T-helper 2 cell treated with Interferon-gamma antibody and Interleukin-4, amounts not matched to agents 5 μg/mL and 100 μg/mL, for 36 hours (primary cell): ENCODE results near the gene CEP128.

Experiments
- DNase-seq: peaks from one replicate; pipeline ENCODE4 v3.0.0; 2021; ENCODE audit warnings: low spot score
- H3K27ac Mint-ChIP-seq: one replicate; pipeline ENCODE4 v1.8.0; 2021; ENCODE audit warnings: mild to moderate bottlenecking, mixed read lengths
- H3K27me3 Mint-ChIP-seq: one replicate; pipeline ENCODE4 v1.8.0; 2021; ENCODE audit warnings: low read depth, mixed read lengths
- H3K36me3 Mint-ChIP-seq: one replicate; pipeline ENCODE4 v1.8.0; 2021; ENCODE audit warnings: low read depth, mixed read lengths
- H3K4me1 Mint-ChIP-seq: one replicate; pipeline ENCODE4 v1.8.0; 2021; ENCODE audit warnings: low read depth, mixed read lengths
- H3K4me3 Mint-ChIP-seq: one replicate; pipeline ENCODE4 v1.8.0; 2022; ENCODE audit warnings: mild to moderate bottlenecking, moderate library complexity, mixed read lengths
- H3K9me3 Mint-ChIP-seq: one replicate; pipeline ENCODE4 v1.8.0; 2021; ENCODE audit warnings: mixed read lengths

Gene CEP128

DNA sequence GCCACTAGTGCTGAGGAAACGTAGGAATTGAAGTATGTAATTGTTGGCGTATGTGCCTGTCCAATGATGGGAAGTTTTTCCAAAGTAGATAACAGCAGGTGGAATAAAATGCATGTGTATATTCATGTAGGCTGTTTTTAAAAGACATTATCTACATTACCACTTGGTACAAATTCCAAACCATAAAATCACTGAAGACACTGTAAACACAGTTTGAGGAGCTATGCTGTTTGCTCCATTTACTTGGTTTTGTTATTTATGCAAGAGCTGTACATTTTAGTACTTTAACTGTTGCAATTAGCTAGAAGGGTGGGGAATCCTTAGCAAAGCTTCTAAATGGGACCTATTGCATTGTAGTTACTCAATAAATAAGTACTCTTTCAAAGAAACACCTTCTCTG lies 455.8 kb downstream of the CEP128 start:
- no peak overlapping the region for H3K27ac Mint-ChIP-seq
- no peak overlapping the region for H3K4me3 Mint-ChIP-seq
- H3K36me3 Mint-ChIP-seq, result no peaks in the 10 kb centered on the region
- H3K4me1 Mint-ChIP-seq, result no peaks in the 10 kb centered on the region
- H3K27me3 Mint-ChIP-seq, result no peaks in the 10 kb centered on the region
- no peaks in the 10 kb centered on the region for H3K9me3 Mint-ChIP-seq
- no peak for DNase-seq

DNA sequence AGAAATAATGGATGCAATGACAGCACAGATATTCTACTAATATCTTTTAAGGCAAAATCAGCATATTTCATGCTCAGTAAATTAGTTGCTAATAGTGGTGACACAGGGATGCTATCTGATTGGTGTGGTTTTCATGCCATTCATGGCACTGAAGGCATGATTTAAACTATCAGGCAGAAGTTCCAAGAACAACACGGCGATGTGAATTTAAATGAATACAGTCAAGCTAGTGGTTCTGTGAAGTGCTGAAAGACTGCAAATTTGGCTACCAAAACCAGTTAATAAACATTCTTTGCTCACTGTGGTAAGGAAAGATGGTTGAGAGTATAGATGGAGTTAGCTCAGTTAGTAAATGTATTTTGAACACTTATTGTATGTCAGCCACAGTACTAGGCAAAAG lies 458.2 kb downstream of the CEP128 start:
- Mint-ChIP-seq H3K27me3 (no peaks in the 10 kb centered on the region), H3K4me3 (no peak overlapping the region), H3K9me3 (no peaks in the 10 kb centered on the region), H3K27ac (no peak overlapping the region), H3K36me3 (no peaks in the 10 kb centered on the region), H3K4me1 (no peaks in the 10 kb centered on the region)
- no peak for DNase-seq

DNA sequence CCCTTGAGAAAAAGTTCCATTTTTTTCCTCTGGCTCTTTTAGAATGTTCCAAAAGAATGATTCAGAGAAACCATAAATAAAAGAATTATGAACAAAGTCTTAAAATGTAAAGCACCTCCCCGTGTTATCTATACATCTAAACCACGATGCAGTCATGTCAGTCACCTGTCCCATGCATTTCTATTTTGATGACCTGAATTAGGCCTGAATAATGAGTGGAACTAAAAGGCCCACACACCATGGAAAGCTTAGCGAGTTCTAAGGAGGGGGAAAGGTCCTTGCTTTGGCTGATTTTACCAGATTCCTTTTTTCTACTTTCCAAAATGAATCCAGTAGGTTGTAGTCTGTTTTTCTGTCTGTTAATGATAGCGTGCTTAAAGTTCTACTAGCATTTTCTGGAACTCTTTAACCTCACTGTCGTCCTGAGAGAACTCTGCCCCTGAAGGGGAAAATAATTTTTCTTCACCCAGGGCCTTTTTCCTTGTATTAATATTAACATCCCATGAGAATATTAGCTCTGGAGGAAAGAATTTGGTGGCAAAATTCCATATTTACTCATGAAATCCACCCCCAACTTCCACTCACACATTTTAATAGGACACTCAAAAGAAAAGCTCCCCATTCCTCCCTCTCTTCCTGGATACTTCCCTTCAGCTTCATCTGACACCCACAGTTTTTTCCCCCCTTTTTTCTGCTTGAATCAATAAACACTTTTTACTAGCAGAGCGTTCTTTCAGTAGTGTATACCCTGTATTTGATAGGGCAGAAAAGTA lies 464.0 kb downstream of the CEP128 start:
- DNase-seq, result no peak
- H3K36me3 Mint-ChIP-seq, result peaks cover 2% of the 10 kb centered on the region
- H3K9me3 Mint-ChIP-seq, result peaks cover 13% of the 10 kb centered on the region
- H3K27ac Mint-ChIP-seq, result no peak overlapping the region
- H3K4me1 Mint-ChIP-seq, result no peaks in the 10 kb centered on the region
- H3K27me3 Mint-ChIP-seq, result no peaks in the 10 kb centered on the region
- no peak overlapping the region for H3K4me3 Mint-ChIP-seq

DNA sequence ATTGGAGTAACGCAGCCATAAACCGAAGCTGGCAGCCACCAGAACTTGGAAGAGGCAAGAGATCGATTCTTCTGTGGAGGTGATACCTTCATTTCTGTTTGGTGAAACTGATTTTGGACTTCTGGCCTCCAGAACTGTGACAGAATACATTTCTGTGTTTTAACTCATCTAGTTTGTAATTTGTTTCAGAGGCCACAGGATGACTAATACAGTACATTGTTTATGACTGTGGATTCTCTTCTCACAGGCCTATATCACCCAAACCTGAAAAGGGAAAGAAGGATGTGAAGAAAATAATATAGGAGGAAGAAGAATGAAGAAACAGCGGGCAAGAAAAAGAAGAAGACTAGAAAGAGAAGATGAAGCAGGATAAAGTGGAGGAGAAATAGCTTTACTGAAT lies 466.5 kb downstream of the CEP128 start:
- no peak for DNase-seq
- no peaks in the 10 kb centered on the region for H3K4me1 Mint-ChIP-seq
- H3K27ac Mint-ChIP-seq, result no peak overlapping the region
- no peak overlapping the region for H3K4me3 Mint-ChIP-seq
- peaks cover 29% of the 10 kb centered on the region for H3K9me3 Mint-ChIP-seq
- peaks cover 2% of the 10 kb centered on the region for H3K36me3 Mint-ChIP-seq
- H3K27me3 Mint-ChIP-seq, result no peaks in the 10 kb centered on the region

DNA sequence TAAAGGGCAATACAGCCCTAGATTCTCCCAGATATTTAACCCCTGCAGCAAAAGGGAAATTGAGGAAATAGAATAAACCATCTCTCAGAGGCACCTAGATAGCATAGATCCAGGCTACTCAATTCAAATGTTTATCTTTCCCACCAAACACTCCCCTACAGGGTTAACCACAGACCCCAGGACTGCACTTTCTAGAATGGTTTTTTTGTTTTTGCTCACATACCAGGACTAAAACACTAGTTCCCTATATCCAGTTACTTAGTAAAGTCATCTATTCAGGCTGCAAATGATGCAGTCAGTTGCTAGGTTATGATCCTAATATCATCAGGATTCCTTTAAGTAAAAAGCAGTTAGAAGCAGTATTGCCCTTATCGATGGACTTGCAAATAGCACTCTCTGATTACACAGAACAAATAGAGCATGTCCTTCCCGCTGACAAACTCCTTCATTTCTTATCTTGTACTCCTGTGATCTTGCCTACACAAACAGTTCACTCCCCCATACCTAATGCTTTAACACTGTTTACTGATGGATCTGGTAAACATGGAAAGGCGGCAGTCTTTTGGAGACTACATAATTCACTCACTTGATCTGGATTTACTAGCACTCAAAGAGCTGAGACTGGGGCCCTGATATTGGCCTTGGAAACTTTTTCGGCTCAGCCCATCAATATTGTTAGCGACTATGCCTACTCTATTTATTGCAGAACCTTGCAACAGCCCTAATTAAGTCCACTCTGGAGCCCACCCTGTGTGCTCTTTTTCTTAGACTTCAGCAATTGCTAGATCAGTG lies 473.0 kb downstream of the CEP128 start:
- no peak for DNase-seq
- H3K4me3 Mint-ChIP-seq, result no peak overlapping the region
- H3K4me1 Mint-ChIP-seq, result no peaks in the 10 kb centered on the region
- no peak overlapping the region for H3K27ac Mint-ChIP-seq
- H3K9me3 Mint-ChIP-seq, result peaks cover 16% of the 10 kb centered on the region
- no peaks in the 10 kb centered on the region for H3K36me3 Mint-ChIP-seq
- H3K27me3 Mint-ChIP-seq, result no peaks in the 10 kb centered on the region

DNA sequence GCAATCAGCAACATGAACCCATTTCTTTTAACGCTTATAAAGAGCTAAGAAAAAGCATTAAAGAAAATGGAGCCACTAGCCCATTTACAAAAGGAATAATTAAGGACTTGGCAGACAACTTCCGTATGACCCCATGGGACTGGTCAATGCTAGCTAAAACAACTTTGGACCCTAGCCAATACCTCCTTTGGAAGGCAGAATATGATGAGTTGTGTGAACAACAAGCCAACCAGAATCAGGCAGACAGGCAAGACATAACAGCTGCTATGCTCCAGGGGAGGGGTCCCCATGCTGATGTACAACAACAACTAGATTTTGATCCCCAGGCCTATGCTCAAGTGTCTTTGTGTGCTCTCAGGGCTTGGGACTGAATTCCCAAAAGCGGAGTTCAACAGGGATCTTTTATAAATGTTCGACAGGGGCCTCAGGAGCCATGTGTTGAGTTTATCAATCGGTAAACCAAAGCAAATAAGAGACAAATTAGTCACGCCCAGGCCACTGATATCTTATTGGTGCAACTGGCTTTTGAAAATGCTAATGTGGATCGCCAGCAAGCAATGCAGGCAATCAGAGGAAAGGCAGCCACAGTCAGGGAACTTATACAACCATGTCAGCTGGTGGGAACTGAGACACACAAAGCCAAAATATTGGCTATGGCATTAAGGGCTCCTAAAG lies 475.9 kb downstream of the CEP128 start:
- H3K36me3 Mint-ChIP-seq, result no peaks in the 10 kb centered on the region
- no peak overlapping the region for H3K4me3 Mint-ChIP-seq
- no peaks in the 10 kb centered on the region for H3K4me1 Mint-ChIP-seq
- no peaks in the 10 kb centered on the region for H3K27me3 Mint-ChIP-seq
- no peak for DNase-seq
- H3K27ac Mint-ChIP-seq, result no peak overlapping the region
- H3K9me3 Mint-ChIP-seq, result peaks cover 4% of the 10 kb centered on the region

DNA sequence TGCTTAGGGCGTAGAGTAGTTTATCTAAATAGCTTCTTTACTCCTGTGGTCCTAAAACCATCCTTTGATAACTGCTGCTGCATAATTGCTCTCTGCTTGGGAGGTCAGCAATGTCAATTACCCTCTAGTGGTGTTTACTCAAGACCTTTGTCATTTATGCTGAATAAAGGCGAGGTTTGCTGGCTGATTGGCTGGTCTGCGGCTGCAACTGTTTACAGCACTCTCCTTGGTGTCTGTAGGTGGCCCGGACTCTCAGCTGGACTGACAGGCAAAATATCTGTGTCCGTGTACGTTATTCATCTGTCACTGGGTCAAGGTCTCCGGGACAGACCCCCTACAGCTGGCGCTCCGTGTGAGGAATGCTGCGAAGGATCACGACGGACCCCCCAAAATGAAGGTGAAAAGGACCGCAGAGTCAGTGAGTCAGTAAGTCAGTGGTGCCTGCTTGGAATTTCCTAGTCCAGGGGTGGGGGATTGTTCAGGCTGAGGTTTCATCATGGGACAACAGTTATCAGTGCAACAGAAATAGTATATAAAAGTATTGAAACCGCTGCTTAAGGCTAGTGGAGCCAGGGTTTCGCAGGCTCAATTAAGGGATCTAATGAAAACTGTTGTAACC lies 476.9 kb downstream of the CEP128 start:
- Mint-ChIP-seq H3K9me3 (no peaks in the 10 kb centered on the region), H3K4me1 (no peaks in the 10 kb centered on the region), H3K27me3 (no peaks in the 10 kb centered on the region), H3K4me3 (no peak overlapping the region), H3K36me3 (no peaks in the 10 kb centered on the region), H3K27ac (no peak overlapping the region)
- DNase-seq, result no peak

DNA sequence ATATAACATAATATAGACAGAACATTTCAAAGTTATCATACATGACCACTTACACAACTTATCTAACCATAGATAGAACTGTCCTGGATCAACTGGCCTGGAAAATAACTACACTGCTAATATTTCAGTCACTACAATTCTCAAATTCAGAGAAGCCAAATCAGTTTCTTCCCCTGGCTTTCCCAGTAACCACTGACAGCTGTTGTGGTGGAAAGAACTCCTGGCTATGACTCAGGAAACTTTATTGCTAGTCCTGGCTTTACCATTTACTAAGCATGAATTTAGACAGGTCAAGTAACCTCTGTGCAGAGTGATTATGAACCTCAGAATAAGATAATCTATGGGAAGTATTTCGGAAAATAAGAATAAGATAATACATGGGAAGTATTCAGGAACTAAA lies 485.3 kb downstream of the CEP128 start:
- Mint-ChIP-seq H3K9me3 (peaks cover 10% of the 10 kb centered on the region), H3K4me3 (no peak overlapping the region), H3K4me1 (no peaks in the 10 kb centered on the region), H3K27me3 (no peaks in the 10 kb centered on the region), H3K36me3 (no peaks in the 10 kb centered on the region), H3K27ac (no peak overlapping the region)
- no peak for DNase-seq

DNA sequence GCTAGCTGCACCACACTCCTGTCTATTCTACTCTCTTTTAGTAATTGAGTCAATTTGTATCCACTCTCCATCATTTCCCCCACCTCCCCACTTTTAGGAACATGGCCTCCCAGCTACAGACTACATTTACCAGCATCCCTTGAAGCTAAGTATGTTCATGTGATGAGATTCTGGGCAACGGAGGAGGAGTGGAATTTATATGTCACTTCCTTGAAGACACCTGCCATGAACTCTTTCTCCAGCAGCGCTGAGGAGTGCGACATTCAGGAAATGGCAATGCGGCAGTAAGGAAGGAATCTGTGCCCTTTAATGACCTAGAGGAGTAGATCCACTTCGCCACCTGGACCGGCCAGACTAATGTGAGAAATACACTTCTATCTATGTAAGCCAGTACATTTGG lies 486.5 kb downstream of the CEP128 start:
- Mint-ChIP-seq H3K9me3 (peaks cover 15% of the 10 kb centered on the region), H3K36me3 (no peaks in the 10 kb centered on the region), H3K4me3 (no peak overlapping the region), H3K27ac (no peak overlapping the region), H3K4me1 (no peaks in the 10 kb centered on the region), H3K27me3 (no peaks in the 10 kb centered on the region)
- no peak for DNase-seq

DNA sequence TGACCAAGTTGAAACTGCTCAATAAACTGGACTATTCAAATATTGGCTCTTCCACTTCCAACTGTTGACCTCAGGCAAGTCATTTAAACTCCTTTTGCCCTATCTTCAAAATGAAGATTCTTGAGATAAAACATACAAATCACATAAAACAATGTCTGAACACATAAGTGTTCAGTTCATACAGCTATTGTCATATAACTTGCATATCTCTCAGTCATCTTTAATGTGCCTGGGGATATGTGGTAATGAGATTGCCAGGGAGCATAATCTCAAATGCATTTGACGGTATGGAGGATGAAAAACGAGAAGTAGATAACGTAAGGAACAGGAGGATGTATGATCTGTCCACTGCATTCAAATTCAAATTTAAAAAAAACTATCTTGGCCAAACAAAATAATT lies 493.3 kb downstream of the CEP128 start:
- no peak overlapping the region for H3K27ac Mint-ChIP-seq
- H3K4me3 Mint-ChIP-seq, result no peak overlapping the region
- no peak for DNase-seq
- no peaks in the 10 kb centered on the region for H3K27me3 Mint-ChIP-seq
- peaks cover 20% of the 10 kb centered on the region for H3K9me3 Mint-ChIP-seq
- H3K36me3 Mint-ChIP-seq, result no peaks in the 10 kb centered on the region
- no peaks in the 10 kb centered on the region for H3K4me1 Mint-ChIP-seq

DNA sequence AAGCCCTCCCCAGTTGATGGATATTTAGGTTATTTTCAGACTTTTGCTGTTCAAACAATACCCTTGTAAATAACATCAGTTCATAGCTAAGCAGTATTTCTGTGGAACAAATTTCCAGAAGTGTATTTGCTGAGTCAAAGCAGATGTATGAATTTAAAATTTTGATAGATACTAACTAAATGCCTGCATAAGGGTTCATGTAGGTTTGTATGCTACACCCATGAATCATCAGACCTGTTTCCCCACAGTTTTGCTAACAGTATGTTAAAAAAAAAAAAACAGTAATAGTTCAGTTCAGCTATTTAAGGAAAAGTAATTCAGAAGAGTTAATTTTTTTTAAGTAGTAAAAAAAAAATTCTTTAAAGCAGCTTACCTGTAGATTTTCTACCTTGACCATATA lies 494.1 kb downstream of the CEP128 start:
- DNase-seq, result no peak
- H3K27ac Mint-ChIP-seq, result no peak overlapping the region
- H3K9me3 Mint-ChIP-seq, result peaks cover 16% of the 10 kb centered on the region
- no peak overlapping the region for H3K4me3 Mint-ChIP-seq
- H3K27me3 Mint-ChIP-seq, result no peaks in the 10 kb centered on the region
- no peaks in the 10 kb centered on the region for H3K4me1 Mint-ChIP-seq
- H3K36me3 Mint-ChIP-seq, result no peaks in the 10 kb centered on the region
